SU-DHL-6 (cell line): ENCODE data around the gene PRDM16.

ENCODE experiments used
- H2AFZ ChIP-seq: fragments of 200-600 bp; sonication (generic); 2 replicates; pipeline ENCODE4 v1.6.1; 2014; ENCODE audit warnings: low read depth, mild to moderate bottlenecking, moderate library complexity, mixed read lengths, antibody characterized with exemption, low read length; ENCODE audit not compliant: severe bottlenecking
- H3F3A ChIP-seq: fragments of 200-600 bp; shearing (Covaris generic); 2 replicates; pipeline ENCODE4 v1.6.0; 2016; ENCODE audit warnings: antibody characterized with exemption, mild to moderate bottlenecking; ENCODE audit not compliant: insufficient read depth
- H3K27ac ChIP-seq: fragments of 200-600 bp; sonication (generic); 2 replicates; pipeline ENCODE4 v1.5.1; 2016; ENCODE audit warnings: low read depth, mild to moderate bottlenecking, low read length, moderate library complexity, mixed read lengths
- H3K27me3 ChIP-seq: fragments of 200-600 bp; sonication (generic), shearing (Covaris generic); 2 replicates; pipeline ENCODE4 v1.6.0; 2014; ENCODE audit warnings: mild to moderate bottlenecking, low read length
- H3K36me3 ChIP-seq: fragments of 200-600 bp; sonication (generic); 2 replicates; pipeline ENCODE4 v1.6.1; 2014; ENCODE audit warnings: mild to moderate bottlenecking, low read length, mixed read lengths
- H3K4me2 ChIP-seq: fragments of 300-600, 200-600 bp; shearing (Covaris generic), sonication (generic); 2 replicates; pipeline ENCODE4 v1.6.0; 2014; ENCODE audit warnings: low read length, low read depth, mild to moderate bottlenecking; ENCODE audit not compliant: poor library complexity, severe bottlenecking
- H3K4me3 ChIP-seq: fragments of 200-600 bp; sonication (generic); 2 replicates; pipeline ENCODE4 v1.5.1; 2014; ENCODE audit warnings: antibody characterized with exemption, low read length, mild to moderate bottlenecking, mixed read lengths; ENCODE audit not compliant: insufficient read depth, poor library complexity, severe bottlenecking
- H3K79me2 ChIP-seq: fragments of 200-600 bp; sonication (generic); 2 replicates; pipeline ENCODE4 v1.6.1; 2014; ENCODE audit warnings: mild to moderate bottlenecking, low read length, moderate library complexity; ENCODE audit not compliant: insufficient read depth
- H3K9ac ChIP-seq: fragments of 200-600 bp; sonication (generic); 2 replicates; pipeline ENCODE4 v1.7.0; 2014; ENCODE audit warnings: mild to moderate bottlenecking, low read length
- H3K9me2 ChIP-seq: fragments of 200-600 bp; sonication (generic); replicated peaks from 2 replicates; pipeline ENCODE4 v1.6.1; 2014; ENCODE audit warnings: low read length; ENCODE audit not compliant: insufficient read depth
- H3K9me3 ChIP-seq: fragments of 200-600 bp; sonication (generic); 2 replicates; pipeline ENCODE4 v1.6.1; 2014; ENCODE audit warnings: low read length, mixed read lengths; ENCODE audit not compliant: insufficient read depth
- H4K20me1 ChIP-seq: fragments of 200-600 bp; sonication (generic); 2 replicates; pipeline ENCODE4 v1.6.1; 2014; ENCODE audit warnings: low read depth, mild to moderate bottlenecking, antibody characterized with exemption, low read length, moderate library complexity, mixed read lengths
- EZH2phosphoT487 ChIP-seq: fragments of 200-600 bp; sonication (generic), shearing (Covaris generic); conservative IDR thresholded peaks from 2 replicates; pipeline ENCODE4 v1.6.1; 2018; ENCODE audit warnings: mild to moderate bottlenecking, antibody characterized with exemption, low read length, moderate library complexity, mixed read lengths
- TF ChIP-seq, protein P1 (sequence below): fragments of 200-600 bp; sonication (generic); IDR thresholded peaks from one replicate; pipeline ENCODE4 v1.5.1; 2017; ENCODE audit warnings: antibody characterized with exemption, mild to moderate bottlenecking, low read length, moderate library complexity; ENCODE audit not compliant: insufficient read depth, poor library complexity, severe bottlenecking

Gene PRDM16

DNA sequence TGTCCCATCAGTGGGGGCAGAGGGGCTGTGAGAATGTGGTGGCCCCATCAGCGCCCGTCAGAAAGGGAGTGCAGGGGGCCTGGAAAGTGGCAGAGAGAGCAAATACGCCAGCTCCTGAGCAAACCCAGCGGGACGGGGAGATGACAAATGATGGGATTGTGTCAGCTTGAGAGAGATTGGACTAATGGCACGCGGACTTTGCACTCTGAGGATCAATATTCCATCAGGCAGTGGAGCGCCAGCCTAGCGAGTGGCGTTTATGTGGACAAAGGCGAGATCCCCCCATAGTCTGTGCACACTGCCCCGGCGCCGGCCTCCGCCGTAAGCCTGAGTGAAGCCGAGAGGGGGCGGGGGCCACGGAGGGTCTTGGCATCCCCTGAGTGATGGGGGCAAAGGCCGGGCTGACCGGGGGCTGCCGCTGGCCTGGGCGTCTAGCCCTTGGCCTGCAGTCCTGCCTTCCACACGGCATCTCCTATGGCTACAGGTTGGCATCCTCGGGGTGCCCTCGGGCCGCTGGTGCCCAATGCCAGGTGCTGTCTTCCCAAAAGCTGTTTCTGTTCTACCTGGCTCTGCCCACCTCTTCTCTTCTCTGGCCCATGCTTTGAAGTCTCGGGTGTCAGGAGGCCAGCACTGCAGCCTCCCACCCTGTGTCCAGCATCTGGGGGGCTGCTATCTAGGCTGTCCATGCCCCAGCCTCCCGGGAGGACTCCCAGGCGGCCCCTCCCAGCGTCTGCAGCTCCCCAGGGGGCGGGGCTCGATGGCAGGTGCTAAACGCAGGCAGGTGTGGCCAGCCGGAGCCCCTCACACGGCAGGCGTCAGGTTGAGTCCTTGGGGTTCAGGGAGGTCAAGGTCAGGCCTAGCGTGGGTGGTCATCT is 46.5 kb downstream of the PRDM16 start:
- Histone ChIP-seq H2AFZ (no peak overlapping the region), H3K9me3 (no peaks in the 10 kb centered on the region), H3K4me2 (no peak overlapping the region), H3K27me3 (no peaks in the 10 kb centered on the region), H3K4me3 (no peak overlapping the region), H3K79me2 (no peaks in the 10 kb centered on the region), H3K9ac (no peak overlapping the region), H3K9me2 (no peaks in the 10 kb centered on the region), H4K20me1 (no peaks in the 10 kb centered on the region), H3F3A (no peaks in the 10 kb centered on the region), H3K36me3 (no peaks in the 10 kb centered on the region), H3K27ac (no peak overlapping the region)
- TF ChIP-seq, protein P1, sequence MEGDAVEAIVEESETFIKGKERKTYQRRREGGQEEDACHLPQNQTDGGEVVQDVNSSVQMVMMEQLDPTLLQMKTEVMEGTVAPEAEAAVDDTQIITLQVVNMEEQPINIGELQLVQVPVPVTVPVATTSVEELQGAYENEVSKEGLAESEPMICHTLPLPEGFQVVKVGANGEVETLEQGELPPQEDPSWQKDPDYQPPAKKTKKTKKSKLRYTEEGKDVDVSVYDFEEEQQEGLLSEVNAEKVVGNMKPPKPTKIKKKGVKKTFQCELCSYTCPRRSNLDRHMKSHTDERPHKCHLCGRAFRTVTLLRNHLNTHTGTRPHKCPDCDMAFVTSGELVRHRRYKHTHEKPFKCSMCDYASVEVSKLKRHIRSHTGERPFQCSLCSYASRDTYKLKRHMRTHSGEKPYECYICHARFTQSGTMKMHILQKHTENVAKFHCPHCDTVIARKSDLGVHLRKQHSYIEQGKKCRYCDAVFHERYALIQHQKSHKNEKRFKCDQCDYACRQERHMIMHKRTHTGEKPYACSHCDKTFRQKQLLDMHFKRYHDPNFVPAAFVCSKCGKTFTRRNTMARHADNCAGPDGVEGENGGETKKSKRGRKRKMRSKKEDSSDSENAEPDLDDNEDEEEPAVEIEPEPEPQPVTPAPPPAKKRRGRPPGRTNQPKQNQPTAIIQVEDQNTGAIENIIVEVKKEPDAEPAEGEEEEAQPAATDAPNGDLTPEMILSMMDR: no peak
- no peak for TF ChIP-seq EZH2phosphoT487

DNA sequence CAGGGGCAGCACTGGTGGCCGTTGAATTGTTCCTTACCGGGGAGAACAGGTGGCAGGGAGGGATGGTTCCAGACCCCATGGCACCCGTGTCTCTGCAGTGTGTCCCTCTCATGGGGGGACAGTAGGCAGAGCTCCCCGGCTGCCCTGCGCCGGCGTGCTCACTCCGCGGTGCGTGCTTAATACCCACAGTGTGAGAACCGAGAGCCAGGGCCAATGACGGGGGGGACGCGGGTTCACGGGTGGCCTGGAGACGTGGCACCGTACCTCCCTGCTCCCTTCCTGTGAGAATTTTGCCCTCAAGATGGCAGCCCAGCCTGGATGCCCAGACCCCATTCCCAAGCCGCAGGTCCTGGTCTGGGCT is 47.1 kb downstream of the PRDM16 start:
- no peak overlapping the region for H3K27ac ChIP-seq
- no peak for TF ChIP-seq EZH2phosphoT487
- TF ChIP-seq, protein P1: no peak
- no peaks in the 10 kb centered on the region for H3K9me3 ChIP-seq
- H2AFZ ChIP-seq: no peak overlapping the region
- no peak overlapping the region for H3K4me3 ChIP-seq
- no peak overlapping the region for H3K4me2 ChIP-seq
- no peaks in the 10 kb centered on the region for H3K9me2 ChIP-seq
- H3K36me3 ChIP-seq: no peaks in the 10 kb centered on the region
- no peaks in the 10 kb centered on the region for H3K27me3 ChIP-seq
- H4K20me1 ChIP-seq: no peaks in the 10 kb centered on the region
- H3F3A ChIP-seq: no peaks in the 10 kb centered on the region
- no peak overlapping the region for H3K9ac ChIP-seq
- H3K79me2 ChIP-seq: no peaks in the 10 kb centered on the region

DNA sequence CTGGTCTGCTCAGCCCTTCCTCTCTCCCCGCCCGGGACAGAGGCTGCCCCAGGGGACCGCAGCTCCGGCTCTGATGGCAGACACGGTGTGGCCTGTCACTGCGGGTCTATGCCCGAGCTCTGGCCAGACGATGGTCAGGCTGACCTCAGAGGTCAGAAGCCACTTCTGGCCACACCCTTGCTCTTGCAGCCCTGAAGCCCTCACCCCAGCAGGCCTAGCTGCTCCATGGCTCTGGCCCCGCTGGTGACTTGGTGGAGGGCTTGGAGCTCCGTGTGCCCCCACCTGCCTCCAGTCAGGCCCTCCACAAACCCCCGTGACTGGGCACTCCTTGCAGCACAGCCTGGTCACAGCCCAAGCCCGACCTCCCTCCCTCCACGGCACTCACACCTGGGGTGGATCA is 47.6 kb downstream of the PRDM16 start:
- no peaks in the 10 kb centered on the region for H3K9me2 ChIP-seq
- H4K20me1 ChIP-seq: no peaks in the 10 kb centered on the region
- no peak overlapping the region for H2AFZ ChIP-seq
- H3F3A ChIP-seq: no peaks in the 10 kb centered on the region
- H3K4me3 ChIP-seq: no peak overlapping the region
- H3K79me2 ChIP-seq: no peaks in the 10 kb centered on the region
- no peaks in the 10 kb centered on the region for H3K27me3 ChIP-seq
- H3K9me3 ChIP-seq: no peaks in the 10 kb centered on the region
- no peaks in the 10 kb centered on the region for H3K36me3 ChIP-seq
- TF ChIP-seq EZH2phosphoT487: no peak
- TF ChIP-seq, protein P1: no peak
- H3K4me2 ChIP-seq: no peak overlapping the region
- no peak overlapping the region for H3K9ac ChIP-seq
- no peak overlapping the region for H3K27ac ChIP-seq
